ENCODE measurements around the gene KIF19. TPM values are rescaled to one million over a fixed set of nuclear protein-coding genes. Genes with fewer than 3 reads are reported as not detected.

KIF19 gene
- total RNA-seq, 1 experiment from 2014 or later = 0.15 TPM

- H4K20me1 ChIP-seq (ENCODE audit: insufficient read depth) = no peaks in the 10 kb centered on the region
- H3K4me1 ChIP-seq (ENCODE audit: control insufficient read depth in 1 of 2, insufficient read depth in 2 of 2, low read length in 2 of 2) = peaks cover 0 to 9% of the 10 kb centered on the region in 2 experiments; a peak in 2 of 4 replicates
- no peak overlapping the region for H3K27ac ChIP-seq (ENCODE audit: low read depth, low read length)
- ChIA-PET CTCF (interaction anchor here (0.5 to 1.6 kb wide), 3 partner anchors 18 to 47 kb away, joined by 3 to 4 read pairs (median 3); no protein-coding TSS in a partner anchor), RAD21 (ENCODE audit: low non-redundant PET in 1 of 2, low total read pairs in 2 of 2, uncharacterized antibody in 2 of 2, unreplicated experiment in 2 of 2) (no interaction called here), POLR2A (no interaction called here)
- BruUV-seq (replicated peaks) = no TSS peak
- H3K9me3 ChIP-seq (ENCODE audit: control insufficient read depth in 1 of 2, insufficient read depth in 1 of 2, low read depth in 1 of 2, low read length in 2 of 2) = no peaks in the 10 kb centered on the region
- no peak overlapping the region for H3K9ac ChIP-seq (ENCODE audit: low read length)
- intact Hi-C loops (cut with micrococcal nuclease) = no loop called here
- H3K9me2 ChIP-seq (ENCODE audit: insufficient read depth) = no peaks in the 10 kb centered on the region
- no peaks in the 10 kb centered on the region for H3K27me3 ChIP-seq (ENCODE audit: insufficient read depth, low read length)
- H3K36me3 ChIP-seq (ENCODE audit: control insufficient read depth in 1 of 2, insufficient read depth in 2 of 2, low read length in 2 of 2) = no peaks in the 10 kb centered on the region
- no peak overlapping the region for H3K4me3 ChIP-seq (replicated peaks in 1 of 2; ENCODE audit: low read depth in 1 of 2, low read length in 2 of 2)
- H3K4me2 ChIP-seq (ENCODE audit: low read length) = no peak overlapping the region
- ATAC-seq = no peak
- H2AFZ ChIP-seq (ENCODE audit: low read depth, low read length, poor library complexity, severe bottlenecking) = no peak overlapping the region
- TF ChIP-seq JUND (IDR thresholded peaks at IDR 0.05) (no peak), EZH2phosphoT487 (IDR thresholded peaks at IDR 0.05; ENCODE audit: borderline replicate concordance) (no peak), SP1 (IDR thresholded peaks at IDR 0.05; ENCODE audit: low read depth) (no peak)
- no peak for DNase-seq (ENCODE audit: low read depth, low spot score)
- H3K79me2 ChIP-seq (ENCODE audit: insufficient read depth, low read length) = no peaks in the 10 kb centered on the region
These were observed 64.1 kb downstream of the KIF19 start for GRCh38 chr17:74389937-74390679.

DNA sequence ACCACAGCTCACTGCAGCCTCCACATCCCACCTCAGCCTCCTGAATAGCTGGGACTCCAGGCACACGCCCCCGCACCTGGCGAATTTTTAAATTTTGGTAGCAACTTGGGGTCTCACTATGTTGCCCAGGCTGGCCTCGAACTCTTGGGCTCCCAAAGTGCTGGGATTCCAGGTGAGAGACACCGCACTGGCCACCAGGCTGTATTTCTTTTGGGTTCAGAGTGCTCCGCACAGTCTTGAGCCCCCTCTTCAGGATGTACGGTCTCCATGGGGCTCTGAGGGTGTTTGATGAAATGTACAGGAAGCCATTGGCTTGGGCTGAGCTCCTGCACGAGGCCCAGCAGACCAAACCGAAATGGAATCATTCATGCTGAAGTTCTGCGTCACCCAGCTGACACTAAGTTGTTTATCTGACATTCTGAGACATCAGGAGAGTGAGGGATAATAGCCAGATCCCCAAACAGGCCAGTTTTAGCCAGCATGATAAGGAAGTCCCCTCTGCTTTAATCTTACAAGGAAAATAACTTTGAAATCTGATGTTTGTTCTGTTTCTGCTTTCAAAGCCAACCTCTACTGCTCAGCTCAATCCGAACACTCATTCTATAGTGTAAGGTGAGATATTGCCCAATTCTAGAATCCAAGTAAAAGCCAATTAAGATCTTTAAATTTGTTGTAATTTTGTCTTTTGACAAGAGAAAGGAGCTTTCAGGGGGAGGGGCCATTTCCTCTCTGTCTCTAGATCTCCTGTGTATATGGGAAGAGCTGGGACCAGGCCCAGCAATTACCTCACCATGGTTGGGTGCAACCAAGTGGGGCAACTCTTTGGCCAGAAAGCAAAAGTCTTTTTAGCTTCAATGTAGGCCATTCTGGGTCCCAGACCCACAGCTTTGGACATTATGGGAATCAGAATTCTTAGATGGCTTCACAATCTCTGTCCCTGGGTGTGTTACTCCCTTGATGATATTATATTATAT lies 64.9 kb downstream of the KIF19 start:
- ChIA-PET POLR2A (no interaction called here), CTCF (interaction anchor here (0.5 to 1.6 kb wide), 5 partner anchors 12 to 47 kb away, joined by 3 to 7 read pairs (median 3); partner anchors contain the start of gene GPR142), RAD21 (ENCODE audit: low non-redundant PET in 1 of 2, low total read pairs in 2 of 2, uncharacterized antibody in 2 of 2, unreplicated experiment in 2 of 2) (interaction anchor here in 1 of 2 experiments (1.0 kb wide), 1 partner anchor 12 kb away, joined by 4 read pairs; no protein-coding TSS in a partner anchor)
- no peaks in the 10 kb centered on the region for H3K27me3 ChIP-seq (ENCODE audit: insufficient read depth, low read length)
- H2AFZ ChIP-seq (ENCODE audit: low read depth, low read length, poor library complexity, severe bottlenecking) = no peak overlapping the region
- intact Hi-C loops (cut with micrococcal nuclease) = no loop called here
- no peaks in the 10 kb centered on the region for H4K20me1 ChIP-seq (ENCODE audit: insufficient read depth)
- DNase-seq (ENCODE audit: low read depth, low spot score) (no peak), ATAC-seq (no peak)
- H3K79me2 ChIP-seq (ENCODE audit: insufficient read depth, low read length) = no peaks in the 10 kb centered on the region
- H3K9me2 ChIP-seq (ENCODE audit: insufficient read depth) = no peaks in the 10 kb centered on the region
- H3K27ac ChIP-seq (ENCODE audit: low read depth, low read length) = no peak overlapping the region
- no peak overlapping the region for H3K4me3 ChIP-seq (replicated peaks in 1 of 2; ENCODE audit: low read depth in 1 of 2, low read length in 2 of 2)
- no peak overlapping the region for H3K4me2 ChIP-seq (ENCODE audit: low read length)
- no peaks in the 10 kb centered on the region for H3K36me3 ChIP-seq (ENCODE audit: control insufficient read depth in 1 of 2, insufficient read depth in 2 of 2, low read length in 2 of 2)
- peaks cover 0 to 12% of the 10 kb centered on the region in 2 experiments; a peak in 2 of 4 replicates for H3K4me1 ChIP-seq (ENCODE audit: control insufficient read depth in 1 of 2, insufficient read depth in 2 of 2, low read length in 2 of 2)
- no peaks in the 10 kb centered on the region for H3K9me3 ChIP-seq (ENCODE audit: control insufficient read depth in 1 of 2, insufficient read depth in 1 of 2, low read depth in 1 of 2, low read length in 2 of 2)
- H3K9ac ChIP-seq (ENCODE audit: low read length) = no peak overlapping the region
- no TSS peak for BruUV-seq (replicated peaks)
- TF ChIP-seq POLR2AphosphoS5 (IDR thresholded peaks at IDR 0.05; ENCODE audit: low read depth, low read length) (no peak), YY1 (IDR thresholded peaks at IDR 0.05; ENCODE audit: extremely low read depth, insufficient replicate concordance, low read depth, low read length) (no peak), ELF1 (IDR thresholded peaks at IDR 0.05; ENCODE audit: borderline replicate concordance, low read depth) (no peak), POLR2A (IDR thresholded peaks at IDR 0.05; ENCODE audit: borderline replicate concordance, extremely low read depth, insufficient read depth, insufficient read length) (no peak), RAD21 (IDR thresholded peaks at IDR 0.05; ENCODE audit: low read depth) (no peak), REST (IDR thresholded peaks at IDR 0.05; ENCODE audit: low read depth) (no peak), ZFX (IDR thresholded peaks at IDR 0.05) (no peak), FOSL1 (IDR thresholded peaks at IDR 0.05; ENCODE audit: low read depth) (no peak)
- TF ChIP-seq, protein P1, sequence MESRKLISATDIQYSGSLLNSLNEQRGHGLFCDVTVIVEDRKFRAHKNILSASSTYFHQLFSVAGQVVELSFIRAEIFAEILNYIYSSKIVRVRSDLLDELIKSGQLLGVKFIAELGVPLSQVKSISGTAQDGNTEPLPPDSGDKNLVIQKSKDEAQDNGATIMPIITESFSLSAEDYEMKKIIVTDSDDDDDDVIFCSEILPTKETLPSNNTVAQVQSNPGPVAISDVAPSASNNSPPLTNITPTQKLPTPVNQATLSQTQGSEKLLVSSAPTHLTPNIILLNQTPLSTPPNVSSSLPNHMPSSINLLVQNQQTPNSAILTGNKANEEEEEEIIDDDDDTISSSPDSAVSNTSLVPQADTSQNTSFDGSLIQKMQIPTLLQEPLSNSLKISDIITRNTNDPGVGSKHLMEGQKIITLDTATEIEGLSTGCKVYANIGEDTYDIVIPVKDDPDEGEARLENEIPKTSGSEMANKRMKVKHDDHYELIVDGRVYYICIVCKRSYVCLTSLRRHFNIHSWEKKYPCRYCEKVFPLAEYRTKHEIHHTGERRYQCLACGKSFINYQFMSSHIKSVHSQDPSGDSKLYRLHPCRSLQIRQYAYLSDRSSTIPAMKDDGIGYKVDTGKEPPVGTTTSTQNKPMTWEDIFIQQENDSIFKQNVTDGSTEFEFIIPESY (IDR thresholded peaks at IDR 0.05; ENCODE audit: extremely low read depth, insufficient replicate concordance, low read length) = no peak
